ENCODE data around the gene CST3. TPM values are rescaled to one million over a fixed set of nuclear protein-coding genes. Genes with fewer than 3 reads are reported as not detected.

The CST3 gene
- total RNA-seq, 4 donors from 2014 or later = 1,253 to 2,184 (median 1,709) TPM

DNA sequence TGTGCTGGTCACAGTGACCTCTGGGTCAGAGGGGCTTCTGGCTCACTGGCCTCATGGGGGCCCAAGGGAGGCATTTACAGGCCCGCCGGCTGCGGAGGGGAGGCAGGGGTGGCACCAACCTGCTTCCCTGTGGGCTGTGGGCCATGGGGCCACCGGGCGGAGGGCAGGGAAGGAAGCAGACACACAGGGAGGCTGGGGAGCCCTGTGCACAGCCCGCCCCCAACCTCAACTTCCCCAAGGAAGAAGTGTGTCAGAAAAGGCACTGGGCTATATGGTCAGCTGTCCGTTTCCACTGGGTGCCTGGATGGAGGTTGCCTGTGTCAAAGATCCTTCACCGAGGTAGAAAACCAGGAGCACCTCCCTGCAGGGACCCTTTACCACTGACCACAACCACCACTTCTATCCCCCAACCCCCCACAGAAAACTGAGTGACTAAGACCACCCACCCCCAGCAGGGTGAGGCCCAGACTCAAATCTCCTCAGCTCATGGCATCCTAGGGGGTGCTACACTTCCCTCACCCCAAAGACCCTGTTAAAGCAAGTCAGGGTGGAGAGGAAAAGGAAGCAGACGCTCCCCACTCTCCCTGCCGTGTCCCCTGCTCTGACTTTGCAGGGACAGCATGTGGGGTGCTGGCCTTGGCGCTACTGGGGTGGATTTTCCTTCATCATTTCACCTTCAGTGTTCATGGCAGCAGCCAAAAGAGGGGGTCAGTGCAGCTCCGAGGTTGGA, 5.6 kb downstream of the CST3 start:
- 91% methylated on average over 10 of the region's 12 CpGs for WGBS
- Histone ChIP-seq H3K27me3 (no peaks in the 10 kb centered on the region), H3K4me3 (no peak overlapping the region), H3K4me1 (peaks cover 37 to 80% (median 75%) of the 10 kb centered on the region in 4 donors), H3K36me3 (peaks cover 14 to 40% (median 35%) of the 10 kb centered on the region in 4 donors), H3K9me3 (no peaks in the 10 kb centered on the region), H3K27ac (replicated peaks in 1 of 4) (peak overlapping the region; percentile 92 to 97 (median 96))
- TF ChIP-seq EP300 (IDR thresholded peaks at IDR 0.05) (no peak), POLR2A (IDR thresholded peaks at IDR 0.05; ENCODE audit: low read depth) (no peak), POLR2AphosphoS5 (IDR thresholded peaks at IDR 0.05) (no peak)
- TF ChIP-seq, protein P1, sequence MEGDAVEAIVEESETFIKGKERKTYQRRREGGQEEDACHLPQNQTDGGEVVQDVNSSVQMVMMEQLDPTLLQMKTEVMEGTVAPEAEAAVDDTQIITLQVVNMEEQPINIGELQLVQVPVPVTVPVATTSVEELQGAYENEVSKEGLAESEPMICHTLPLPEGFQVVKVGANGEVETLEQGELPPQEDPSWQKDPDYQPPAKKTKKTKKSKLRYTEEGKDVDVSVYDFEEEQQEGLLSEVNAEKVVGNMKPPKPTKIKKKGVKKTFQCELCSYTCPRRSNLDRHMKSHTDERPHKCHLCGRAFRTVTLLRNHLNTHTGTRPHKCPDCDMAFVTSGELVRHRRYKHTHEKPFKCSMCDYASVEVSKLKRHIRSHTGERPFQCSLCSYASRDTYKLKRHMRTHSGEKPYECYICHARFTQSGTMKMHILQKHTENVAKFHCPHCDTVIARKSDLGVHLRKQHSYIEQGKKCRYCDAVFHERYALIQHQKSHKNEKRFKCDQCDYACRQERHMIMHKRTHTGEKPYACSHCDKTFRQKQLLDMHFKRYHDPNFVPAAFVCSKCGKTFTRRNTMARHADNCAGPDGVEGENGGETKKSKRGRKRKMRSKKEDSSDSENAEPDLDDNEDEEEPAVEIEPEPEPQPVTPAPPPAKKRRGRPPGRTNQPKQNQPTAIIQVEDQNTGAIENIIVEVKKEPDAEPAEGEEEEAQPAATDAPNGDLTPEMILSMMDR (IDR thresholded peaks at IDR 0.05) = no peak
- peak; percentile 87 for DNase-seq (ENCODE audit: extremely low spot score)
- intact Hi-C loops (cut with DNase I) = loop anchor here (5.0 kb wide), 1 partner anchor 270 kb away; the partner anchor contains the start of gene GZF1

DNA sequence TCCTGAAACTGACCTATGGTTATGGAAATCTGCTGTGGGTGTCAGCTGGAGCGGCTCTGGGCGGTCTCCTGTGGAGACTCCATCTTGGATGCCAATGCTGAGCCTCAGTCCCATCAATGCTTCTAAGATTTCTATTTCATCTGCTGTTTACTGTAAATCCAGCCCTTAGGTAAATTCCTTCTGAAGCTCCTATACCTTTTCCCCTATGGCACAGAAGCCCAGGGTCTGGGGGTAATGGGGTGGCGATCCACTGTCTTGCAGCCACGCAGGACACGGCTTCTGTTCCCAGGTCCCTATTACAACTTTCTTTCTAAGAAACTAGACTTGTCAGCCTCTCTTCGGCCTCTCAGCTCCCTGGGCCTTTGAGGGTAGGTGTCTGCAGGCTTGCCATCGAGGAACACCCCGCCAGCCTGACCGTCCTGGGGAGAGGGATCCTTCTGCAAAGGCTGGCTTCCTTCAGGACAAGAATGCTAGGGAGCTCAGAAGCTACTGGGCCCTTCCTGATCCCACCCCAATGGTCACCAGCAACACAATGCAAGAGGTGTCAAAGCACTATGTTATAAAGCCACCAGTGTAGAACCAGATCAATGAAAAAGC, 6.4 kb downstream of the CST3 start:
- peak overlapping the region; percentile 32 to 97 (median 94) for H3K27ac ChIP-seq (replicated peaks in 1 of 4)
- peak; percentile 72 for DNase-seq (ENCODE audit: extremely low spot score)
- H3K9me3 ChIP-seq = no peaks in the 10 kb centered on the region
- peaks cover 32 to 74% (median 72%) of the 10 kb centered on the region in 4 donors for H3K4me1 ChIP-seq
- 94% methylated on average over 9 of the region's 9 CpGs for WGBS
- no peak overlapping the region for H3K4me3 ChIP-seq
- no peaks in the 10 kb centered on the region for H3K27me3 ChIP-seq
- intact Hi-C loops (cut with DNase I) = loop anchor here (5.0 kb wide), 1 partner anchor 269 kb away; the partner anchor contains the start of gene GZF1
- peaks cover 14 to 40% (median 35%) of the 10 kb centered on the region in 4 donors for H3K36me3 ChIP-seq
- TF ChIP-seq EP300 (IDR thresholded peaks at IDR 0.05) = no peak
- no peak for TF ChIP-seq POLR2A (IDR thresholded peaks at IDR 0.05; ENCODE audit: low read depth)
- TF ChIP-seq POLR2AphosphoS5 (IDR thresholded peaks at IDR 0.05) = no peak
- TF ChIP-seq, protein P1 (IDR thresholded peaks at IDR 0.05) = no peak

DNA sequence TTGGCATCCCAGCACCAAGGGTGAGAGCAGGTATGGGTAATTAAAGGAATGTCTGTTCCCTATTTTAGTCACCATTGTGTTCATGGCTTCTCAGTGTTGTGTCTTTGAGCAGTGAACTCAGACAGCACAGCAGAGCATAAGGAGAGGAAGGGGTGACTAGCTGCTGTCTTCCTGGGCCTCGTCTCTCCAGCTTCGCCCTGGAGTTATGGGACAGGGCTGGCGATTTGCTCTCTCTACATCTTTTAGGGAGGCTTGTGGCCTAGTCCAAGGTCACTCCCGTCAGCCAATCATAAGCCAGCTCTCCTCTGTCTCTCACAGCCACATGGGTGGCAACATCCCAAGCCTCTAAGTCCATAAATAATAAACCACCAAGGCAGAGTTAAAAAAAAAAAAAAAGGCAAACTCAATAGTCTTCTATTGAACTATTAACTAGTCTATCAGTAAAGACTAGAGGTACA, 7.3 kb downstream of the CST3 start:
- Histone ChIP-seq H3K36me3 (peaks cover 14 to 40% (median 35%) of the 10 kb centered on the region in 4 donors), H3K27me3 (no peaks in the 10 kb centered on the region), H3K9me3 (no peaks in the 10 kb centered on the region), H3K4me3 (no peak overlapping the region), H3K4me1 (peaks cover 26 to 72% (median 67%) of the 10 kb centered on the region in 4 donors), H3K27ac (replicated peaks in 1 of 4) (peak overlapping the region; percentile 59 to 78 (median 71))
- no peak for TF ChIP-seq POLR2A (IDR thresholded peaks at IDR 0.05; ENCODE audit: low read depth)
- TF ChIP-seq EP300 (IDR thresholded peaks at IDR 0.05) = no peak
- TF ChIP-seq, protein P1 (IDR thresholded peaks at IDR 0.05) = no peak
- no peak for TF ChIP-seq POLR2AphosphoS5 (IDR thresholded peaks at IDR 0.05)
- WGBS = 86% methylated on average over 4 of the region's 4 CpGs
- peak; percentile 79 for DNase-seq (ENCODE audit: extremely low spot score)
- intact Hi-C loops (cut with DNase I) = loop anchor here (5.0 kb wide), 1 partner anchor 268 kb away; the partner anchor contains the start of gene GZF1

DNA sequence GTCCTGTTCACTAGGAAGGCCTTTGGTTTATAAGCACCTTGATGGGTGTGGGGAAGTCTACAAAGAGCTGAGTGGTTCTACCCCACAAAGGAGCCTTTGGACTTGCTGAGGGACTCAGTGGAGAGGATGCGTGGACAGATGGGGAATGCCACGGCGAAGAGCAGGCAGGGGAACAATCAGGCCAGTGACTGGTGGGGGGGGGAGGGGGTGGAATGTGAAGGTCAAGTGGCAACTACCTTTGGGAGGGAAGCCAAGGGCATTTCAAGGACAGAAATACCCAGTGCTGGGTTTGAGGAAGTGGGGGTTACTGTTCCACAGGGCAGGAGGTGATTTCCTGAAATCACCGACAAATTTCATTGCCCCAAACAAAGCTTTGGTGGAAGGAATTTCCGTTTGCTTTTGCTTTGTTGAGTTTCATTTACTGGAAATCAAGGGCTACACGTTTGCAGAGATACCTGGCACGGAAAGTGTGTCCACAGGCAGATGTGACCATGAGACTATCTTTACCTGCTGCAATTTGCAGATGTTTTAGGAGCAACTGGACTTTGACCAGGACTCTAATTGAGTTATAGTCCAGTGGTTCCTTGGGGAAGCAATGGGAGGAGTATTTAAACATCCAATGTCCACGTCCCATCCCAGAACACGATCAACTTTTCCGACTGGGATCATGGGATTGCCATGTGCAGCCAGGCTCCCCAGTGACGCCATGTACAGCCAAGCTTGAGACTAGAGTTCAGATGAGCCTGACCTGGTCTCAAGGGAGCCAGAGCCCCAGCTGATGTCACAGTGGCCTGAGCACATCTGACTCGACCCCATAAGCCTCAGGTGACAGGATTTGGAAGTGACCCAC, 8.0 kb downstream of the CST3 start:
- peak; percentile 82 for DNase-seq (ENCODE audit: extremely low spot score)
- TF ChIP-seq POLR2AphosphoS5 (IDR thresholded peaks at IDR 0.05) = peak in 1 of 2 donors; percentile 28
- TF ChIP-seq, protein P1 (IDR thresholded peaks at IDR 0.05) = no peak
- intact Hi-C loops (cut with DNase I) = loop anchor here (5.0 to 10.0 kb wide), 2 partner anchors 267 to 1425 kb away; partner anchors contain the start of genes ACSS1 and GZF1
- peaks cover 20 to 67% (median 63%) of the 10 kb centered on the region in 4 donors for H3K4me1 ChIP-seq
- WGBS = 80% methylated on average over 11 of the region's 12 CpGs
- H3K27me3 ChIP-seq = no peaks in the 10 kb centered on the region
- H3K4me3 ChIP-seq = no peak overlapping the region
- peak overlapping the region; percentile 59 to 78 (median 71) for H3K27ac ChIP-seq (replicated peaks in 1 of 4)
- peaks cover 14 to 34% (median 30%) of the 10 kb centered on the region in 4 donors for H3K36me3 ChIP-seq
- H3K9me3 ChIP-seq = no peaks in the 10 kb centered on the region
